Skeletal muscle tissue (tissue), 4 donors: ENCODE results near the gene RSPO1. TPM values are rescaled to one million over a fixed set of nuclear protein-coding genes. Genes with fewer than 3 reads are reported as not detected.

ENCODE experiments used
- H3K27ac ChIP-seq: one replicate; pipeline ENCODE4 v1.7.0; 2013; ENCODE audit warnings: mild to moderate bottlenecking, low read depth, low read length, inconsistent platforms
- H3K27me3 ChIP-seq, 3 donors: one replicate each; pipeline ENCODE4 v1.7.0; 2013; ENCODE audit warnings: low read length in 3 of 3; ENCODE audit not compliant: control insufficient read depth in 3 of 3, insufficient read depth in 3 of 3
- H3K36me3 ChIP-seq, 3 donors: one replicate each; pipeline ENCODE4 v1.7.0; 2013; ENCODE audit warnings: low read length in 3 of 3; ENCODE audit not compliant: control insufficient read depth in 3 of 3, insufficient read depth in 3 of 3
- H3K4me1 ChIP-seq, 3 donors: one replicate each; pipeline ENCODE4 v1.7.0; 2013; ENCODE audit warnings: low read length in 3 of 3, mild to moderate bottlenecking in 3 of 3; ENCODE audit not compliant: control insufficient read depth in 3 of 3, insufficient read depth in 3 of 3
- H3K4me3 ChIP-seq, 3 donors: one replicate each; pipeline ENCODE4 v1.7.0; 2013; ENCODE audit warnings: low read length in 3 of 3
- H3K9ac ChIP-seq, 3 donors: one replicate each; pipeline ENCODE4 v1.7.0; 2013; ENCODE audit warnings: low read length in 3 of 3, mild to moderate bottlenecking in 3 of 3, moderate library complexity in 2 of 3, low read depth in 1 of 3
- H3K9me3 ChIP-seq, 3 donors: one replicate each; pipeline ENCODE4 v1.7.0; 2013; ENCODE audit warnings: low read length in 3 of 3; ENCODE audit not compliant: control insufficient read depth in 3 of 3
- total RNA-seq: library from RNA; depleted of rRNA; stranded (reverse); fragments of >200 nt; gene quantifications from one replicate; pipeline ENCODE4 v1.2.3, GENCODE V29; 2014
- donor health status: Osteomylitis.

The RSPO1 gene
- total RNA-seq, 1 donor from 2014 or later = not detected

GRCh38 chr1:37628026-37628556 lies 6.6 kb downstream of the RSPO1 start:
- no peak overlapping the region for H3K9ac ChIP-seq
- H3K9me3 ChIP-seq = no peaks in the 10 kb centered on the region
- no peaks in the 10 kb centered on the region for H3K4me1 ChIP-seq
- no peak overlapping the region for H3K4me3 ChIP-seq
- H3K36me3 ChIP-seq = no peaks in the 10 kb centered on the region
- H3K27me3 ChIP-seq = peaks cover 54 to 81% (median 80%) of the 10 kb centered on the region in 3 donors
- H3K27ac ChIP-seq = no peak overlapping the region

DNA sequence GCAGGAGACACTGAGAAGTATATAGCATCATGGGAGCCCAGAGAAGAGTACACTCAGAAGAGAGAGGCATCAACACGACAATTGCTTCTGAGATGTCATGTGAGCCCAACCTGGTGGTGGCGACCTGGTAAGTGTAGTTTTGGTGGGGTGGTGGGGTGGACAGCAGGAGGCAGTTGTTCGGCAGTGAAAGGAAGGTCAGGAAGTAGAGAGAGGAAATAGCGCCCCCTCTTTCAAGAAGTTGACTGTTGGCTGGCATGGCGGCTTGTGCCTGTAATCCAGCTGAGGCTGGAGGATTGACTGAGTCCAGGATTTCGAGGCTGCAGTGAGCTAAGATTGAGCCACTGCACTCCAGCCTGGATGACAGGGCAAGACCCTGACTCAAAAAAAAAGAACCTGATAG lies 12.6 kb downstream of the RSPO1 start:
- Histone ChIP-seq H3K27ac (no peak overlapping the region), H3K4me3 (no peak overlapping the region), H3K9me3 (no peaks in the 10 kb centered on the region), H3K9ac (no peak overlapping the region), H3K4me1 (no peaks in the 10 kb centered on the region), H3K27me3 (peaks cover 46 to 62% (median 51%) of the 10 kb centered on the region in 3 donors), H3K36me3 (no peaks in the 10 kb centered on the region)

DNA sequence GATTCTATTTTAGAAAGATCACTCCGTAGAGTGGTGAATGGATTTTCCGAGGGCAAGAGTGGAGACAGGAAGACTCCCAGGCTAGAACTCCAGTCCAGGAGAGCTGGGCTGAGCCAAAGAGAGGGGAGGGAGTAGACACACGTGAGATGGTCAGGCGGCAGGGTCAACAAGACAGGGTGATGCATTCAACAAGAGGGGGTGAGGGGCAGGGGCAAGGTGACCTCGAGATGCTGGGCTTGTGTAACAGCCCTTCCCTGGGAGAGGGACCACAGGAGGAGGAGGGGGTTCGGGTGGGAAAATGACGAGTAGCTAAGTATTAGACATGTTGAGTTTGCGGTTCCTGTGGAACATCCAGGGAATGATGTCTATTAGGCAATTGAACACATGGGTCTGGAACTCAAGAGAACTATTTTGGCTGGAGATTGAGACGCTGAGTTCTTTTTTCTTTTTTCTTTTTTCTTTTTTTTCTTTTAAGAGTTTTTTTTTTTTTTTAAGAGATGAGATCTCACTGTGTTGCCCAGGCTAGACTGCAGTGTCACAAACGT lies 13.3 kb downstream of the RSPO1 start:
- Histone ChIP-seq H3K36me3 (no peaks in the 10 kb centered on the region), H3K9ac (no peak overlapping the region), H3K27me3 (peaks cover 39 to 61% (median 51%) of the 10 kb centered on the region in 3 donors), H3K4me1 (no peaks in the 10 kb centered on the region), H3K9me3 (no peaks in the 10 kb centered on the region), H3K27ac (no peak overlapping the region), H3K4me3 (no peak overlapping the region)

- H3K27me3 ChIP-seq = peaks cover 41 to 62% (median 52%) of the 10 kb centered on the region in 3 donors
- H3K36me3 ChIP-seq = no peaks in the 10 kb centered on the region
- no peaks in the 10 kb centered on the region for H3K4me1 ChIP-seq
- no peak overlapping the region for H3K27ac ChIP-seq
- no peak overlapping the region for H3K9ac ChIP-seq
- no peaks in the 10 kb centered on the region for H3K9me3 ChIP-seq
- no peak overlapping the region for H3K4me3 ChIP-seq
Observed at GRCh38 chr1:37620707-37621106, 14.0 kb downstream of the RSPO1 start.

- Histone ChIP-seq H3K27ac (no peak overlapping the region), H3K36me3 (no peaks in the 10 kb centered on the region), H3K4me3 (no peak overlapping the region), H3K27me3 (peaks cover 38 to 61% (median 60%) of the 10 kb centered on the region in 3 donors), H3K4me1 (no peaks in the 10 kb centered on the region), H3K9ac (no peak overlapping the region), H3K9me3 (no peaks in the 10 kb centered on the region)
Observed at GRCh38 chr1:37616330-37616729, 18.4 kb downstream of the RSPO1 start.

DNA sequence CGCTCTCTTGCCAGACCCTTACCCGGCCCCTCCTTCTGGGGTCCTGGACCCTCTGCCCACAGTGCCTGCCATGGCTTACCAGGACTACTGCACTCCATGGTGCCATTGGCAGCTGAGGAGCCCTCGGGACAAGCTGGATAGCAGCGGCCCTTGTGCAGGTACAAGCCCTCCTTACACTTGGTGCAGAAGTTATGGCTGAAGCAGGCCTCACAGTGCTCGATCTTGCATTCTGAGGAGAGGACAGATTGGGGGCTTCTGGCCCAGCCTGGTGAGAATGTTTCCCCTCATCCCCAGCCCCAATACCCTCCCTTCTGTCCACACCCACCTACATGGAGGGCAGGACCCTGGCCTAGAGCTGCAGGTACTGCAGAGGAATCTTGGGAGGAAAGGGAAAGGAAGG lies 20.6 kb downstream of the RSPO1 start:
- Histone ChIP-seq H3K36me3 (no peaks in the 10 kb centered on the region), H3K27ac (no peak overlapping the region), H3K4me3 (no peak overlapping the region), H3K9me3 (no peaks in the 10 kb centered on the region), H3K27me3 (peaks cover 26 to 54% (median 50%) of the 10 kb centered on the region in 3 donors), H3K4me1 (no peaks in the 10 kb centered on the region), H3K9ac (no peak overlapping the region)

DNA sequence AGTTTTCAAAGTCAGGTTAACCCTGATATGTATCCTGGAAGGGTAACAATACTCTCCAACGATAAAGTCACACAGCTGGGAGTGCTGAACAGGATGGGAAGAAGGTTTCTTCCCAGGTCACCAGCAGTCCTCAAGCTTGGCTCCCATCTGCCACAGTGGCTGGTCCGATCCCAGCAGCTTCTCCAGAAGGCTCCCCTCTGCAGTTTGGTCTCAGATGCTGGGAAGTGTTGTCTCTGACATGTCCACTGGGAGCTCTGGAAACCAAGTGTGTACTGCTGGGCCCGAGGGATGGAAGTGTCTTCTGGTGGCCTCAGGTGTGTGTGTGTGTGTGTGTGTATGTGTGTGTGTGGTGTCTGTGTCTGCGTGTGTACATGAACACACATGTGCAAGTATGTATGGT lies 22.5 kb downstream of the RSPO1 start:
- Histone ChIP-seq H3K9me3 (no peaks in the 10 kb centered on the region), H3K4me1 (no peaks in the 10 kb centered on the region), H3K4me3 (no peak overlapping the region), H3K27me3 (peaks cover 18 to 56% (median 51%) of the 10 kb centered on the region in 3 donors), H3K9ac (no peak overlapping the region), H3K36me3 (no peaks in the 10 kb centered on the region), H3K27ac (no peak overlapping the region)

DNA sequence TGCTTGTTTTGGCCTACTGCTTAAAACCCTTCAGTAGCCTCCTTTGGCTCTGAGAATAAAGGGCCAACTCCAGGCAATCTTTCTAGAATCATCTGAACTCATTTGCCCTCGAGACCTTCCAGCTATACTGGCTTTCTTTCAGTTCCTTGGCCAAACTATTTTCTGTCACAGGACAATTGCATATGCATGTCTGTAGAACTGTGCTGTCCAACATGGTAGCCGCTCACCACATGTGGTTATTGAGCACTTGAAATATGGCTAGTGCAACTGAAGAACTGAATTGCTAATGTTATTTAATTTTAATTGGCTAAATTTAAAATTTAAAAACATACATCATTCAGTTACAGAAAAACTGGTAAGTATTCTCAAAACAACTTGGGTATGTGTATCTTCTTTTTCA lies 24.7 kb downstream of the RSPO1 start:
- Histone ChIP-seq H3K9me3 (no peaks in the 10 kb centered on the region), H3K4me1 (no peaks in the 10 kb centered on the region), H3K4me3 (no peak overlapping the region), H3K27me3 (peaks cover 10 to 44% (median 41%) of the 10 kb centered on the region in 3 donors), H3K9ac (no peak overlapping the region), H3K36me3 (no peaks in the 10 kb centered on the region), H3K27ac (no peak overlapping the region)

GRCh38 chr1:37609002-37609401 lies 25.7 kb downstream of the RSPO1 start:
- Histone ChIP-seq H3K4me1 (no peaks in the 10 kb centered on the region), H3K9me3 (no peaks in the 10 kb centered on the region), H3K27me3 (peaks cover 7 to 37% (median 35%) of the 10 kb centered on the region in 3 donors), H3K27ac (no peak overlapping the region), H3K9ac (no peak overlapping the region), H3K4me3 (no peak overlapping the region), H3K36me3 (no peaks in the 10 kb centered on the region)

DNA sequence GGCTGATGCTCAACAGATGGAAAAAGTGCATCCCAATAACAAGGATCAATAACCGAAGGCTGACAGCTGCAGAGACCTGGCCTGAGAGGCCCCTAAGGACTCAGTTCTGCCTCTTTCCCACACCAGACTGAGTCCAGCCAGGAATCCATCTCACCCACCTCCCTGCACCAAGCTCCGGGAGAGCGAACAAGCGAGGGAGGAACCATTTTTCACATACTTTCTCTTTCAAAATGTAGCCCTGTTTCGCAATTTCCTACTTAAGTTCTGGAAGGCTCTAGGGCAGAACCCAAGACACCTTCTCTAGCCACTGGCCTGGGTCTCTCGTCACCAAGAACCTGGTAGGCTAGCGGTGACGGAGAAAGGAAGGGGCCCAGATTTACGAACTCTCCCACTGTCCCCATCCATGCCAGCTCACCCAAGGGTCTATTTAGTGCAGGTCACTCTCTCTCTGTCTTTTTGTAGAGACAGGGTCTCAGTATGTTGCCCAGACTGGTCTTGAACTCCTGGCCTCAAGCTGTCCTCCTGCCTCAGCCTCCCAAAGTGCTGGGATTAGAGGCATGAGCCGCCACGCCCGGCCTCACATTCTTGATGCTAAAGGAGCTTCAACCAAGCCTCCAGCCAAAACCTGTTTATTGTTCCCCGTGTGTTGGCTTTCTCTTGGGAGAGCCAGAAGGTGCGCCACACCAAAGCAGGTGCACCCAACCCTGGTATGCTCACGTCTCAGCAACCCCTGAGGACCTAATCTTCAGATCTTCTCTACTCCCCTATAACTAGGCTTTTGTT lies 28.0 kb downstream of the RSPO1 start:
- Histone ChIP-seq H3K9me3 (no peaks in the 10 kb centered on the region), H3K4me3 (no peak overlapping the region), H3K4me1 (no peaks in the 10 kb centered on the region), H3K36me3 (no peaks in the 10 kb centered on the region), H3K27ac (no peak overlapping the region), H3K9ac (no peak overlapping the region), H3K27me3 (peaks cover 0 to 25% (median 20%) of the 10 kb centered on the region in 3 donors)
